ENCODE data around the gene VAC14. TPM values are rescaled to one million over a fixed set of nuclear protein-coding genes. Genes with fewer than 3 reads are reported as not detected.

Gene VAC14
- total RNA-seq, 2 donors from 2014 or later: 33.6 to 50.9 TPM

DNA sequence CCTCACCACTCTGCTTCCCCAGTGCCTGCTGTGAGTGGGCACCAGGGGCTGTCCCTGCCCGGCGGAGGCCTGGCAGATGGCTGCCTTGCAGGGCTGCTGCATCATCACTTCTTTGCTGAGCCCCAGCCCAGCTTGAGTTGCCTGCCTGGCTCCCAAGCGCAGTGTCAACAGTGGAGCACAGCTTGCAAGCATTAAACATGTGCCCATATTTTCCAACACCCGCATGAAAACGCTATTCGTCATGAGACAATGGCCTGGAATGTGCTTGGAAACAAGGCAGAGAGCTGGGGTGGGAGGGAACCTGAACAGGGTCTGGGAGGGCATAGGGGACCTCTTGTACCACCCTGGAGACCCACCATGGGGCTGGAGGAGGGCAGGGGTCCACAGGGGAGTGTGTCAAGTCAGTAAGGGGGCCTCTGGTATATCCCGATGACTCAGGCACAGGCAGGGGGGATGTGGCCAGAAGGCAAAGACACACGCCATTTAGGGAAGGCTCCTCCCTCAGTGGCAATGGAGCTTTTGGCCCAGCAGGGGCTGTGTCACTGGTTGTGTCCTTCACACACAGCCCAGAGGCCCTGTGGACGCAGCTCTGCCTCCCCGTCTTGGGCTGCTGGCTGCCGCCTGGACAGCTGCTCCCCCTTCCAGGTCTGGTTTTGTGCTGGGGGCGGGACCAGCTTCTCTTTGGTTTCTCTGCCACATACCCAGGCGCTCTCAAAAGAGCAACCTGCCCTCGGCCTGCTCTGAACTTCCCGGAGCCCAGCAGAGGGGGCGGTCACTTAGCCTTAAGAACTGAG lies 97.7 kb downstream of the VAC14 start:
- no peak overlapping the region for H3K4me3 Mint-ChIP-seq

GRCh38 chr16:70702624-70703023 lies 98.3 kb downstream of the VAC14 start:
- H3K27ac Mint-ChIP-seq: no peak overlapping the region

More for the DNA sequence above, 97.7 kb downstream of the VAC14 start:
- Mint-ChIP-seq H3K36me3 (no peaks in the 10 kb centered on the region), H3K4me1 (ENCODE audit: low read depth in 2 of 2) (peaks cover 0 to 13% of the 10 kb centered on the region in 2 donors), H3K27me3 (no peaks in the 10 kb centered on the region), H3K27ac (no peak overlapping the region), H3K9me3 (no peaks in the 10 kb centered on the region)
- no peak for ATAC-seq
- no peak for DNase-seq (ENCODE audit: low spot score)

GRCh38 chr16:70701998-70702397 lies 99.0 kb downstream of the VAC14 start:
- DNase-seq (ENCODE audit: low spot score): no peak
- Mint-ChIP-seq H3K4me3 (no peak overlapping the region), H3K27ac (no peak overlapping the region), H3K4me1 (ENCODE audit: low read depth in 2 of 2) (peaks cover 0 to 17% of the 10 kb centered on the region in 2 donors), H3K36me3 (no peaks in the 10 kb centered on the region), H3K27me3 (no peaks in the 10 kb centered on the region), H3K9me3 (no peaks in the 10 kb centered on the region)
- no peak for ATAC-seq

More at GRCh38 chr16:70702624-70703023, 98.3 kb downstream of the VAC14 start:
- ATAC-seq (no peak), DNase-seq (ENCODE audit: low spot score) (no peak)
- Mint-ChIP-seq H3K4me1 (ENCODE audit: low read depth in 2 of 2) (peaks cover 0 to 16% of the 10 kb centered on the region in 2 donors), H3K4me3 (no peak overlapping the region), H3K36me3 (no peaks in the 10 kb centered on the region), H3K9me3 (no peaks in the 10 kb centered on the region), H3K27me3 (no peaks in the 10 kb centered on the region)

DNA sequence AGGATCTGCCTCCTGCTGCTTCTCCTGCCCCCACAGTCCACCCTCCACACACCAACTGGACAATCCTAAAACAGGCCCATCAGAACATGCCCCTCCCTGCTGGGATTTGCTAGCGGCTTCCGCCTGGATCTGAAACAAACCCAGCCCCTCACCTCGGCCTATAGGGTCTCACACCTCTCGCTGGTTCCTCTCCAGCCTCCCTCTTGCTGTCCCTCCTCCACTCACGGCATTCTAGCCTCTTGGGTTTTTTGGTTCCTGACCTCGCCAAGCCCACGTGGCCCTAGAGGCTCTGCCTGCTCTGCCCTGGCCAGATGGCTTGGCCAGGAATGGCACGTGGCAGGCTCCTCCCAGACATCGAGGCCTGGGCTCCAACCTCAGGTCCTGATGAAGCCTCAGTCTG lies 99.4 kb downstream of the VAC14 start:
- no peaks in the 10 kb centered on the region for H3K9me3 Mint-ChIP-seq
- no peaks in the 10 kb centered on the region for H3K36me3 Mint-ChIP-seq
- no peaks in the 10 kb centered on the region for H3K27me3 Mint-ChIP-seq
- ATAC-seq: no peak
- peak overlapping the region in 1 of 2 donors; percentile 27 for H3K27ac Mint-ChIP-seq
- H3K4me1 Mint-ChIP-seq (ENCODE audit: low read depth in 2 of 2): peaks cover 0 to 21% of the 10 kb centered on the region in 2 donors
- no peak overlapping the region for H3K4me3 Mint-ChIP-seq
- no peak for DNase-seq (ENCODE audit: low spot score)

DNA sequence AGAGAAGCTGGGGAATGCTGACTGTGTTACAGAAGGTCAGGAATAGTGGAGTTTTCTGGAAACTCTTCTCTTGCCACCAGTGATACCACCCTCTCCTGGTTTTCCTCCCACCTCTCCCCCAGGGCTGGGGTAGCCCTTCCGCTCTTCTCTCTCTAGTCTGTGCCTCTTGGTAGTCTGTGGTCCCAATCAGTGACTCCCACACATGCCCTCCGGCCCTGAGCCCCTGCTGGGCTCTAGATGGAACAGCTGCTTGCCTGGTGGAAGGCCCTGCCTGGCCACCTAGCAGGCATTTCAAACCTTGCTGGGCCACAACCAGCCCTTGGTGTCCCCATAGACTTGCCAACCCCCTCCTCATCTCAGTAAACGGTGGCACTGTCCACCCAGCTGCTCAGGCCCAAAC lies 99.9 kb downstream of the VAC14 start:
- H3K36me3 Mint-ChIP-seq: no peaks in the 10 kb centered on the region
- H3K4me1 Mint-ChIP-seq (ENCODE audit: low read depth in 2 of 2): peaks cover 0 to 21% of the 10 kb centered on the region in 2 donors
- no peak overlapping the region for H3K27ac Mint-ChIP-seq

DNA sequence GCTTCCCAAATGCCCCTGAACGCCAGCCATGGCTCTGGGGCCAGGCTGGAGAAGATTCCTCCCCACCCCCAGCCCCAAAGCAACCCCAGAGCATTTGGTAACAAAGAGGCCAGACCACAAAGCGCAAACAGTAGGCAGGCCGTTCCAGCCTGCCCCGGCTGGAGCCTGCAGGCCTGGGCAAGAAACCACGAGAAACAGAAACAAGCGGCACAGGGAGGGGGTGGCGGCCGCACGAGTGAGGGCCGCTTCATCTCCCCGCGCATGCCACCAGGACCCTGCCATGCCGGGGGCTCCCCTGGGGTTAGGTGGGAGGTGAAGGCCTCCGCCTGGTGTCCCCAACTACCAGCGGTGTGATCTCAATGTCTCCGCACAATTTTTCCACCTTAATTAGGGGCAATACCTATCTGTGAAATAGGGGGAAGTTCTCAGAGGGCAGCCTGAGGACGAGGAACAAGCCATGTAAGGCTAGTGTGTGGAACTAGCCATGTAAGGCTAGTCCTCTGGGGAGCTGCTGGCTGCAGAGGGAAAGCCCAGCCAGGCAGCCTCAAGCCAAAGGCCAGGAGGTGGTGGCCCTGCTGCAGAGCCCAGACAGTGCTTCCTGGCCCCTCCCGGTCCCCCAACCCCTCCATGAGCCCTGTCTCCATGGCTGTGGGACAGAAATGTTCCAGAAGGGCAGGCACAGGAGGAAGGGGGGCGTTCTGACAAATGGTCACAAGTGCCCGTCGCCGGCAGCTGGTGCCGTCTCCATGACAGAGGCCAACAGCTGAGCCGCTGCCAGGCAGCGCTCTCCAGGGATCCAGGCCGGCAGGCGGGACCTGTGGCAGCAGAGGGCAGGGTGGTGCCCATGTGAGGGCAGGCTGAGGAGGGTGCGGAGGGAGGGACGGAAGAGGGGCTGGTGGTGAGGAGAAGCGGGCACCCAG lies 100.6 kb downstream of the VAC14 start:
- ATAC-seq (no peak), DNase-seq (ENCODE audit: low spot score) (no peak)
- Mint-ChIP-seq H3K36me3 (no peaks in the 10 kb centered on the region), H3K9me3 (no peaks in the 10 kb centered on the region), H3K27ac (no peak overlapping the region), H3K27me3 (no peaks in the 10 kb centered on the region), H3K4me3 (no peak overlapping the region), H3K4me1 (ENCODE audit: low read depth in 2 of 2) (peaks cover 0 to 25% of the 10 kb centered on the region in 2 donors)

More for the DNA sequence above, 99.9 kb downstream of the VAC14 start:
- ATAC-seq (no peak), DNase-seq (ENCODE audit: low spot score) (no peak)
- no peak overlapping the region for H3K4me3 Mint-ChIP-seq
- no peaks in the 10 kb centered on the region for H3K9me3 Mint-ChIP-seq
- H3K27me3 Mint-ChIP-seq: no peaks in the 10 kb centered on the region

DNA sequence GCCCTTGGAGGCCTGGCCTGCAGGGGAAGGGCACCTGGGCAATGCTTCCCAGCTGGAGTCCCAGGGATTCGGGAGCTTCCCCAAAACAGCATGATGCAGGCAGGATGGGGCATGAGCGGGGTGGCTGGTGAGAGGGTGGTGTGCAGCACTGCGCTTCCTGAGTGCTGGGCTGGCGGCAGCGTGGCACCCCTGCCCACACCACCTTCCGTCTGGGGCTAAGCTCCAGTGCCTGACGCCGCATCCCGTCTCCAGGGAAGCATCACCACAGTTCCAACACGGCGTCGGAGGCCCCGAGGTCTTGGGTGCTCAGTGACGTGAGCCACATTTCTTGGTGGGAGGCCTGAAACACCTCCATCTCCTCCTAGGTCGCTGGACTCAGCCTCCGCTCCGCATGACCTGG lies 101.3 kb downstream of the VAC14 start:
- Mint-ChIP-seq H3K4me1 (ENCODE audit: low read depth in 2 of 2) (peaks cover 0 to 27% of the 10 kb centered on the region in 2 donors), H3K27ac (no peak overlapping the region), H3K27me3 (no peaks in the 10 kb centered on the region), H3K9me3 (no peaks in the 10 kb centered on the region), H3K4me3 (no peak overlapping the region), H3K36me3 (no peaks in the 10 kb centered on the region)
- ATAC-seq (no peak), DNase-seq (ENCODE audit: low spot score) (no peak)

GRCh38 chr16:70698901-70699300 lies 102.1 kb downstream of the VAC14 start:
- DNase-seq (ENCODE audit: low spot score): no peak
- Mint-ChIP-seq H3K9me3 (no peaks in the 10 kb centered on the region), H3K4me3 (no peak overlapping the region), H3K27me3 (no peaks in the 10 kb centered on the region), H3K36me3 (no peaks in the 10 kb centered on the region), H3K4me1 (ENCODE audit: low read depth in 2 of 2) (peaks cover 0 to 27% of the 10 kb centered on the region in 2 donors), H3K27ac (no peak overlapping the region)
- ATAC-seq: no peak

DNA sequence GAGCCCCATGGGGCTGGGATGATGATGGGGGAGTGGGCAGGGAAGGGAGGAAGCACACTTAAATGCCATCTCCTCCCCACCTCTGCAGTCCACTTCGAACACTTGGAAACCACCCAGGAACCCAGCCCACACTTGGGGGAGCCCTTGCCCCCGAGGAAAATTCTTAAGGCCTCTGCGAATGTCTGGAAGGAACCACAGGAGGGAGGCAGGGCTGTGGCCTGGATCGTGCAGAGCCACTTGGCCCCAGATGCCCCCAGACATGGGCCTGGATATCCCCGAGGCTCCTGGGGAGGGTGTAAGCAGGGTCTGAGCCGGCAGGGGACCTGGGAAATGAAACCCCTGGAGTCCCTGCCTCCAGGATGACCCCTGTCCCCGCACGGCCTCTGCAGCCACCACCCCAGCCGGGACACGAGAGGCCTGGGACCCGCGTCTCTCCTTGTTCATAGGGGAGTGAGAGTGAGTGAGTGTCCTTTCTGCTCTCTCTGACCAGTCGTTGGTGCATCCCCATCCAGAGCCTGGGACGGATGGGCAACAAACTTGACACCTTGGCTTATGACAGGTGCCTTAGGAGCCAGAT lies 103.3 kb downstream of the VAC14 start:
- no peak overlapping the region for H3K4me3 Mint-ChIP-seq

DNA sequence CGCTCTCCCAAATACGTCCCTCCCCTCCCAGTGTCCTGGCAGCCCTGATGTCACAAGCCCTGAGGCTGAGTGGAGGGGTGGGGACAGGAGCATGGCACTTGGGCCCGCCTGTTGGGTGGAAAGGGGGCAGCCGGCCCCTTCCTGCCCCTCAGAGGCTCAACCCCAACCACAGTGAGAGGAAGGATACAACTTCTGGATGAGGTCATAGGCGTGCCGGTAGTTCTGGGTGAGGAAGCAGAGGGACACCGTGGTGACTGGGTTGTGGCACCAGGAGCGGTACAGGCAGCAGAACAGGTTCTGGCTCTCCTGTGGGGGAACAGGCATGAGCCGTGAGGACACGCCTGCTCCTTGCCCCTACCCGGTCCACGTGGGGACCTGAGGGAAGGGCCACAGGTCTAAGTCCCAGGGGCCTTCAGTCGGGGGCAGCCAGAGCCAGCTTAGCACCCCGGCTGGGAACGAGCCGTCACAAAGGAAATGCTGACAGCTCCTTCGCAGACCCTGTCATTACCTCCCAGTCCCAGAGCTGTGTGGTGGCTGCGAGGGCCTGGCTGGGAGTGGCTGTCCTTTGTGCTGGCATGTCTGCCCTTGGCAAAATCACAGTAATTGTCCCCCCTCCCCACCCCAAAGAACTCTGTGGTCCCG lies 103.9 kb downstream of the VAC14 start:
- Mint-ChIP-seq H3K27ac (no peak overlapping the region), H3K27me3 (no peaks in the 10 kb centered on the region), H3K9me3 (no peaks in the 10 kb centered on the region), H3K4me1 (ENCODE audit: low read depth in 2 of 2) (peaks cover 0 to 26% of the 10 kb centered on the region in 2 donors), H3K4me3 (no peak overlapping the region), H3K36me3 (no peaks in the 10 kb centered on the region)
- ATAC-seq (peak; percentile 15 to 34), DNase-seq (ENCODE audit: low spot score) (no peak)

More for the DNA sequence above, 103.3 kb downstream of the VAC14 start:
- Mint-ChIP-seq H3K27me3 (no peaks in the 10 kb centered on the region), H3K4me1 (ENCODE audit: low read depth in 2 of 2) (peaks cover 0 to 27% of the 10 kb centered on the region in 2 donors), H3K9me3 (no peaks in the 10 kb centered on the region), H3K36me3 (no peaks in the 10 kb centered on the region), H3K27ac (no peak overlapping the region)
- ATAC-seq: no peak
- no peak for DNase-seq (ENCODE audit: low spot score)

DNA sequence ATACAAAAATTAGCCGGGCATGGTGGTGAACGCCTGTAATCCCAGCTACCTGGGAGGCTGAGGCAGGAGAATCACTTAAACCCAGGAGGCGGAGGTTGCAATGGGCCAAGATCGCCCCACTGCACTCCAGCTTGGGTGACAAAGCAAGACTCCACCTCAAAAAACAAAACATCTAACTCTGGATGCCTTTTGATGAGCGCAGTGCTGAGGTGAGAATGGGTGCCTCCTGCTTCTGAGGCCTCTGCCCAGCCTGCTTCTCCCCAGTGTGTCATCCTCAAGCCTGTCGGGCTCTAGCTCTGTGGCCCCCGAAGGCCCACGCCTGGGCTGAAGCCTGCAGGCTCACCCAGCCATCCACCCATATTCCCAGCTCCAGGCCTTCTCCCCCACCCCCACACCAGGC lies 104.6 kb downstream of the VAC14 start:
- no peak overlapping the region for H3K4me3 Mint-ChIP-seq
- no peak overlapping the region for H3K27ac Mint-ChIP-seq
- no peak for ATAC-seq

GRCh38 chr16:70695331-70696070 lies 105.5 kb downstream of the VAC14 start:
- ATAC-seq: no peak
- Mint-ChIP-seq H3K4me3 (no peak overlapping the region), H3K36me3 (no peaks in the 10 kb centered on the region), H3K9me3 (no peaks in the 10 kb centered on the region), H3K27me3 (no peaks in the 10 kb centered on the region), H3K27ac (no peak overlapping the region), H3K4me1 (ENCODE audit: low read depth in 2 of 2) (peaks cover 0 to 20% of the 10 kb centered on the region in 2 donors)
- DNase-seq (ENCODE audit: low spot score): no peak

More for the DNA sequence above, 104.6 kb downstream of the VAC14 start:
- H3K9me3 Mint-ChIP-seq: no peaks in the 10 kb centered on the region
- DNase-seq (ENCODE audit: low spot score): no peak
- H3K36me3 Mint-ChIP-seq: no peaks in the 10 kb centered on the region
- H3K4me1 Mint-ChIP-seq (ENCODE audit: low read depth in 2 of 2): peaks cover 0 to 22% of the 10 kb centered on the region in 2 donors
- no peaks in the 10 kb centered on the region for H3K27me3 Mint-ChIP-seq

GRCh38 chr16:70694868-70695218 lies 106.1 kb downstream of the VAC14 start:
- no peaks in the 10 kb centered on the region for H3K36me3 Mint-ChIP-seq
- no peak overlapping the region for H3K27ac Mint-ChIP-seq
- H3K4me3 Mint-ChIP-seq: no peak overlapping the region
- DNase-seq (ENCODE audit: low spot score) (no peak), ATAC-seq (no peak)
- H3K27me3 Mint-ChIP-seq: no peaks in the 10 kb centered on the region
- H3K9me3 Mint-ChIP-seq: no peaks in the 10 kb centered on the region
- peaks cover 0 to 20% of the 10 kb centered on the region in 2 donors for H3K4me1 Mint-ChIP-seq (ENCODE audit: low read depth in 2 of 2)

All from natural killer cell treated with Interleukin-12 subunit alpha and Interleukin-12 subunit beta and Interleukin-15 and Interleukin-18, amount 100 ng/mL, for 72 hours (primary cell).